ENCODE data around the gene KCTD16.

Gene KCTD16

GRCh38 chr5:144404672-144405071 lies 234.0 kb downstream of the KCTD16 start:
- H3K4me3 ChIP-seq (ENCODE audit: severe bottlenecking), result no peak overlapping the region
- no peaks in the 10 kb centered on the region for H3K36me3 ChIP-seq (ENCODE audit: low read depth)
- peaks cover 18% of the 10 kb centered on the region for H3K27me3 ChIP-seq (ENCODE audit: insufficient read depth, poor library complexity, severe bottlenecking)
- H3K27ac ChIP-seq (ENCODE audit: poor library complexity, severe bottlenecking), result no peak overlapping the region
- no peak for TF ChIP-seq CTCF (IDR thresholded peaks at IDR 0.05; ENCODE audit: poor library complexity, severe bottlenecking)
- H3K9me3 ChIP-seq (ENCODE audit: severe bottlenecking), result no peaks in the 10 kb centered on the region
- DNase-seq (ENCODE audit: low spot score) (no peak), ATAC-seq (ENCODE audit: low read depth) (no peak)
- no peaks in the 10 kb centered on the region for H3K4me1 ChIP-seq (ENCODE audit: insufficient read depth, poor library complexity, severe bottlenecking)

- peaks cover 18% of the 10 kb centered on the region for H3K27me3 ChIP-seq (ENCODE audit: insufficient read depth, poor library complexity, severe bottlenecking)
- no peaks in the 10 kb centered on the region for H3K36me3 ChIP-seq (ENCODE audit: low read depth)
- no peak for DNase-seq (ENCODE audit: low spot score)
- no peak overlapping the region for H3K27ac ChIP-seq (ENCODE audit: poor library complexity, severe bottlenecking)
- TF ChIP-seq CTCF (IDR thresholded peaks at IDR 0.05; ENCODE audit: poor library complexity, severe bottlenecking), result no peak
- H3K4me1 ChIP-seq (ENCODE audit: insufficient read depth, poor library complexity, severe bottlenecking), result no peaks in the 10 kb centered on the region
- no peak for ATAC-seq (ENCODE audit: low read depth)
- no peak overlapping the region for H3K4me3 ChIP-seq (ENCODE audit: severe bottlenecking)
- H3K9me3 ChIP-seq (ENCODE audit: severe bottlenecking), result no peaks in the 10 kb centered on the region
Measured at GRCh38 chr5:144405991-144406390, 235.3 kb downstream of the KCTD16 start.

- Histone ChIP-seq H3K27me3 (ENCODE audit: insufficient read depth, poor library complexity, severe bottlenecking) (peaks cover 17% of the 10 kb centered on the region), H3K4me3 (ENCODE audit: severe bottlenecking) (no peak overlapping the region), H3K9me3 (ENCODE audit: severe bottlenecking) (no peaks in the 10 kb centered on the region), H3K36me3 (ENCODE audit: low read depth) (no peaks in the 10 kb centered on the region), H3K27ac (ENCODE audit: poor library complexity, severe bottlenecking) (no peak overlapping the region), H3K4me1 (ENCODE audit: insufficient read depth, poor library complexity, severe bottlenecking) (no peaks in the 10 kb centered on the region)
- no peak for ATAC-seq (ENCODE audit: low read depth)
- DNase-seq (ENCODE audit: low spot score), result no peak
- no peak for TF ChIP-seq CTCF (IDR thresholded peaks at IDR 0.05; ENCODE audit: poor library complexity, severe bottlenecking)
Measured at GRCh38 chr5:144406442-144406841, 235.8 kb downstream of the KCTD16 start.

GRCh38 chr5:144414202-144415029 lies 243.7 kb downstream of the KCTD16 start:
- ATAC-seq (ENCODE audit: low read depth), result no peak
- DNase-seq (ENCODE audit: low spot score), result no peak
- Histone ChIP-seq H3K36me3 (ENCODE audit: low read depth) (no peaks in the 10 kb centered on the region), H3K27me3 (ENCODE audit: insufficient read depth, poor library complexity, severe bottlenecking) (peaks cover 9% of the 10 kb centered on the region), H3K4me1 (ENCODE audit: insufficient read depth, poor library complexity, severe bottlenecking) (no peaks in the 10 kb centered on the region), H3K27ac (ENCODE audit: poor library complexity, severe bottlenecking) (no peak overlapping the region), H3K9me3 (ENCODE audit: severe bottlenecking) (no peaks in the 10 kb centered on the region), H3K4me3 (ENCODE audit: severe bottlenecking) (no peak overlapping the region)
- no peak for TF ChIP-seq CTCF (IDR thresholded peaks at IDR 0.05; ENCODE audit: poor library complexity, severe bottlenecking)

GRCh38 chr5:144416196-144416595 lies 245.5 kb downstream of the KCTD16 start:
- Histone ChIP-seq H3K27me3 (ENCODE audit: insufficient read depth, poor library complexity, severe bottlenecking) (peaks cover 8% of the 10 kb centered on the region), H3K36me3 (ENCODE audit: low read depth) (no peaks in the 10 kb centered on the region), H3K9me3 (ENCODE audit: severe bottlenecking) (no peaks in the 10 kb centered on the region), H3K27ac (ENCODE audit: poor library complexity, severe bottlenecking) (no peak overlapping the region), H3K4me3 (ENCODE audit: severe bottlenecking) (no peak overlapping the region), H3K4me1 (ENCODE audit: insufficient read depth, poor library complexity, severe bottlenecking) (no peaks in the 10 kb centered on the region)
- TF ChIP-seq CTCF (IDR thresholded peaks at IDR 0.05; ENCODE audit: poor library complexity, severe bottlenecking), result no peak
- DNase-seq (ENCODE audit: low spot score) (no peak), ATAC-seq (ENCODE audit: low read depth) (no peak)

Measured in RWPE2 (cell line).